A549 (cell line): ENCODE results near the gene C2CD3. TPM values are rescaled to one million over a fixed set of nuclear protein-coding genes. Genes with fewer than 3 reads are reported as not detected.

Experiments
- ATAC-seq, 2 experiments: fragments of 200-7000 bp in 1 of 2; fragments of >200 bp in 1 of 2; cut with Nextera tagmentation in 1 of 2; cut with Tn5 transposase in 1 of 2; 3 replicates each; pipeline versions ENCODE4 v1.8.0 to v1.9.1; 2018 to 2020; ENCODE audit warnings: mild to moderate bottlenecking in 1 of 2, moderate library complexity in 1 of 2
- CTCF ChIA-PET: fragments of 300-600 bp; sonication (Branson Sonifier 250); formaldehyde crosslinking; extraction: SDS; loops from one replicate; lab custom pipeline; 2021; ENCODE audit warnings: antibody characterized with exemption, inconsistent platforms; lab: Yijun Ruan, JAX
- POLR2A ChIA-PET: fragments of 350-600 bp; formaldehyde crosslinking; extraction: SDS; loops from one replicate; lab custom pipeline; 2021; ENCODE audit warnings: antibody characterized with exemption, inconsistent platforms; lab: Yijun Ruan, JAX
- DNase-seq, 2 experiments: peaks; one replicate each; pipeline versions ENCODE4 v3.0.0 to v3.0.0-alpha.2; 2011 to 2016; ENCODE audit warnings: low read depth in 1 of 2, low spot score in 1 of 2
- FAIRE-seq: peaks from 2 replicates; lab custom pipeline; 2011; peaks lifted over from hg19 to GRCh38; lab: Jason Lieb, UNC
- H3K27ac ChIP-seq, 2 experiments: fragments of >200 bp; sonication (Bioruptor Twin); formaldehyde crosslinking; 3 replicates each; pipeline ENCODE4 v1.5.1; 2016 to 2017
- H3K4me1 ChIP-seq: fragments of >200 bp; sonication (Bioruptor Twin); formaldehyde crosslinking; 3 replicates; pipeline ENCODE4 v1.6.1; 2016
- H3K4me2 ChIP-seq: fragments of >200 bp; sonication (Bioruptor Twin); formaldehyde crosslinking; 3 replicates; pipeline ENCODE4 v1.6.1; 2016
- H3K4me3 ChIP-seq: fragments of >200 bp; sonication (Bioruptor Twin); formaldehyde crosslinking; 3 replicates; pipeline ENCODE4 v1.5.1; 2016
- H3K9me3 ChIP-seq: fragments of >200 bp; sonication (Bioruptor Twin); formaldehyde crosslinking; 3 replicates; pipeline ENCODE4 v1.6.1; 2016
- CBX2 ChIP-seq: fragments of 200-600 bp; sonication (generic); IDR thresholded peaks from 2 replicates; pipeline ENCODE4 v1.6.1; 2016; ENCODE audit warnings: low read depth, mild to moderate bottlenecking, borderline replicate concordance
- CBX8 ChIP-seq: fragments of 200-600 bp; sonication (generic); IDR thresholded peaks from 2 replicates; pipeline ENCODE4 v1.6.1; 2016
- CEBPB ChIP-seq, 2 experiments: fragments of >200 bp in 1 of 2; sonication (Bioruptor Twin) in 1 of 2; formaldehyde crosslinking in 1 of 2; IDR thresholded peaks; 2 replicates each; pipeline ENCODE4 v1.6.1; 2012 to 2016
- EHF ChIP-seq: fragments of 250-450 bp; sonication (Bioruptor Pico); IDR thresholded peaks from 2 replicates; pipeline ENCODE4 v1.5.0; 2020; ENCODE audit warnings: mild to moderate bottlenecking
- EP300 ChIP-seq, 2 experiments: fragments of >200 bp; sonication (Bioruptor Twin); formaldehyde crosslinking; IDR thresholded peaks; 2 replicates in 1 of 2; 3 replicates in 1 of 2; pipeline ENCODE4 v1.6.1; 2016 to 2017
- FOSB ChIP-seq: fragments of 250-450 bp; sonication (Bioruptor Pico); IDR thresholded peaks from 2 replicates; pipeline ENCODE4 v1.5.0; 2020; ENCODE audit warnings: mild to moderate bottlenecking, moderate library complexity
- FOSL2 ChIP-seq, 2 experiments: fragments of 450-650 bp in 1 of 2; fragments of >200 bp in 1 of 2; sonication (Bioruptor Twin) in 1 of 2; formaldehyde crosslinking; IDR thresholded peaks; 2 replicates each; pipeline versions ENCODE4 v1.5.0 to v1.6.1; 2016 to 2020; ENCODE audit warnings: mild to moderate bottlenecking in 1 of 2, moderate library complexity in 1 of 2
- FOXS1 ChIP-seq: fragments of 250-450 bp; sonication (Bioruptor Pico); IDR thresholded peaks from 2 replicates; pipeline ENCODE4 v1.5.0; 2020; ENCODE audit warnings: mild to moderate bottlenecking, moderate library complexity
- HOXB5 ChIP-seq: fragments of 250-450 bp; sonication (Bioruptor Pico); IDR thresholded peaks from 2 replicates; pipeline ENCODE4 v1.5.0; 2020; ENCODE audit warnings: mild to moderate bottlenecking, moderate library complexity
- KDM1A ChIP-seq: fragments of 200-600 bp; sonication (generic); IDR thresholded peaks from 2 replicates; pipeline ENCODE4 v1.6.1; 2016; ENCODE audit warnings: low read depth, mild to moderate bottlenecking
- KDM5A ChIP-seq: fragments of 200-600 bp; sonication (generic); IDR thresholded peaks from 2 replicates; pipeline ENCODE4 v1.6.1; 2016; ENCODE audit warnings: antibody characterized with exemption, mild to moderate bottlenecking
- NFE2L2 ChIP-seq: fragments of 150-350 bp; conservative IDR thresholded peaks from 2 replicates; pipeline ENCODE4 v1.6.1; 2014; ENCODE audit warnings: low read length
- NR3C1 ChIP-seq: fragments of >200 bp; sonication (Bioruptor Twin); formaldehyde crosslinking; IDR thresholded peaks from 3 replicates; pipeline ENCODE4 v1.6.1; 2017
- PBX3 ChIP-seq: IDR thresholded peaks from 2 replicates; pipeline ENCODE4 v1.6.1; 2012
- RARB ChIP-seq: fragments of 250-450 bp; sonication (Bioruptor Pico); IDR thresholded peaks from 2 replicates; pipeline ENCODE4 v1.8.0; 2021; ENCODE audit warnings: mild to moderate bottlenecking, moderate library complexity
- SREBF2 ChIP-seq: fragments of 450-650 bp; IDR thresholded peaks from 2 replicates; pipeline ENCODE4 v1.6.1; 2014; ENCODE audit warnings: mild to moderate bottlenecking, moderate library complexity
- TP53 ChIP-seq: fragments of 250-450 bp; sonication (Bioruptor Pico); IDR thresholded peaks from 2 replicates; pipeline ENCODE4 v1.5.0; 2021; ENCODE audit warnings: mild to moderate bottlenecking, moderate library complexity
- ZC3H11A ChIP-seq: fragments of 450-650 bp; IDR thresholded peaks from 2 replicates; pipeline ENCODE4 v1.6.1; 2014; ENCODE audit warnings: antibody characterized with exemption, mild to moderate bottlenecking
- ZSCAN20 ChIP-seq: fragments of 250-450 bp; sonication (Bioruptor Pico); IDR thresholded peaks from 2 replicates; pipeline ENCODE4 v1.8.0; 2022; ENCODE audit warnings: mild to moderate bottlenecking, moderate library complexity
- WGBS: methylation state at CpG from one replicate; pipeline ENCODE4 v1.1.6; 2017; ENCODE audit errors: missing lambda C conversion rate; 5-methylcytosine and 5-hydroxymethylcytosine counted together
- polyA plus RNA-seq, 4 experiments: library from polyadenylated mRNA; depleted of rRNA in 3 of 4; stranded (reverse); fragments of >200 nt; fragmentation: RNase III in 1 of 4; extraction: RNeasy Plus Mini Kit Qiagen cat#74134 plus additional on column Dnase treatment in 1 of 4; gene quantifications; 2 replicates in 3 of 4; 3 replicates in 1 of 4; pipeline ENCODE4 v1.2.3, GENCODE V29; 2011 to 2017

Gene C2CD3
- polyA plus RNA-seq, 2 of the 4 experiments (the other 2 are of a cell fraction), result 15.2 to 19.8 TPM

- TF ChIP-seq FOSL2 (IDR thresholded peaks at IDR 0.05) (peak; percentile 30; the same call in 1 of the 2 replicates), FOSL2 (CRISPR knock-in tag; IDR thresholded peaks at IDR 0.05) (peak; percentile 85), KDM5A (no peak)
- TF ChIP-seq, all 56 proteins: peak for 1
- DNase-seq, result peak in 1 of 2 experiments; percentile 29
- Histone ChIP-seq H3K4me3 (no peak overlapping the region), H3K9me3 (no peaks in the 10 kb centered on the region), H3K4me1 (peaks cover 27% of the 10 kb centered on the region), H3K27ac (peak overlapping the region; percentile 5 to 22; a peak in 3 of 6 replicates), H3K4me2 (peak overlapping the region; percentile 29; the same call in 2 of the 3 replicates)
- ChIA-PET CTCF (interaction anchor here (0.6 kb wide), 1 partner anchor 9 kb away, joined by 3 read pairs; no protein-coding TSS in a partner anchor), POLR2A (no interaction called here)
- no peak for FAIRE-seq
- WGBS, result 48% methylated on average over 8 of the region's 8 CpGs
- ATAC-seq, result peak in 1 of 2 experiments; percentile 54; a peak in 2 of 6 replicates
Measured at GRCh38 chr11:74057249-74058151, 113.3 kb downstream of the C2CD3 start.

- ChIA-PET CTCF (interaction anchor here (0.7 to 0.9 kb wide), 2 partner anchors 176 to 365 kb away, joined by 3 to 4 read pairs; no protein-coding TSS in a partner anchor), POLR2A (no interaction called here)
- DNase-seq, result peak in 1 of 2 experiments; percentile 25
- Histone ChIP-seq H3K4me3 (no peak overlapping the region), H3K4me1 (peaks cover 27% of the 10 kb centered on the region), H3K4me2 (peak overlapping the region; percentile 24), H3K9me3 (no peaks in the 10 kb centered on the region), H3K27ac (peak overlapping the region in 1 of 2 experiments; percentile 29; a peak in 2 of 6 replicates)
- peak; percentile 78 to 85 for ATAC-seq
- TF ChIP-seq ZSCAN20 (CRISPR knock-in tag) (no peak), FOSL2 (IDR thresholded peaks at IDR 0.05) (no peak), FOSL2 (CRISPR knock-in tag; IDR thresholded peaks at IDR 0.05) (peak; percentile 32; the same call in 1 of the 2 replicates)
- no peak for FAIRE-seq
Measured at GRCh38 chr11:74055938-74056337, 114.9 kb downstream of the C2CD3 start.

GRCh38 chr11:74050465-74050864, 120.3 kb downstream of the C2CD3 start:
- no peak overlapping the region for H3K4me3 ChIP-seq
- DNase-seq (no peak), ATAC-seq (no peak; a peak in 1 of 6 replicates), FAIRE-seq (no peak)
- no peaks in the 10 kb centered on the region for H3K9me3 ChIP-seq
- no peak overlapping the region for H3K4me2 ChIP-seq
- POLR2A ChIA-PET, result no interaction called here
- CTCF ChIA-PET, result interaction anchor here (1.2 to 1.7 kb wide), 2 partner anchors 9 to 11 kb away, joined by 3 to 6 read pairs; no protein-coding TSS in a partner anchor
- no peak overlapping the region for H3K27ac ChIP-seq
- no peak for TF ChIP-seq CEBPB (IDR thresholded peaks at IDR 0.05)
- no peak for TF ChIP-seq FOXS1
- no peak for TF ChIP-seq KDM5A
- TF ChIP-seq NR3C1, result no peak
- no peak for TF ChIP-seq FOSB
- no peak for TF ChIP-seq NFE2L2
- TF ChIP-seq CBX8, result no peak
- no peak for TF ChIP-seq KDM1A
- TF ChIP-seq TP53 (CRISPR knock-in tag), result no peak
- TF ChIP-seq EHF, result no peak
- no peak for TF ChIP-seq SREBF2
- no peak for TF ChIP-seq CBX2
- no peak for TF ChIP-seq ZC3H11A
- WGBS, result 68% methylated on average over 3 of the region's 3 CpGs
- peaks cover 1% of the 10 kb centered on the region; the same call in 2 of the 3 replicates for H3K4me1 ChIP-seq

- no peak overlapping the region for H3K4me3 ChIP-seq
- DNase-seq (no peak), ATAC-seq (no peak), FAIRE-seq (no peak)
- no peaks in the 10 kb centered on the region for H3K4me1 ChIP-seq
- no peaks in the 10 kb centered on the region for H3K9me3 ChIP-seq
- TF ChIP-seq CBX8 (no peak), ZC3H11A (no peak), HOXB5 (CRISPR knock-in tag) (no peak), RARB (no peak), NFE2L2 (no peak), CEBPB (IDR thresholded peaks at IDR 0.05) (no peak), CBX2 (no peak), EP300 (IDR thresholded peaks at IDR 0.05) (no peak), PBX3 (no peak)
- ChIA-PET CTCF (no interaction called here), POLR2A (no interaction called here)
- WGBS, result 94% methylated on average over 5 of the region's 5 CpGs
- H3K27ac ChIP-seq, result no peak overlapping the region
- H3K4me2 ChIP-seq, result no peak overlapping the region
Measured at GRCh38 chr11:74048993-74049392, 121.8 kb downstream of the C2CD3 start.
